Measurements from ENCODE around the gene SLC24A3.

- TF ChIP-seq POLR2AphosphoS5 (IDR thresholded peaks at IDR 0.05) (no peak), POLR2A (IDR thresholded peaks at IDR 0.05) (no peak), CTCF (IDR thresholded peaks at IDR 0.05) (no peak), EP300 (IDR thresholded peaks at IDR 0.05) (no peak)
Observed at GRCh38 chr20:19528286-19529030, 316.0 kb downstream of the SLC24A3 start.

Data from sigmoid colon (tissue), 4 donors.